ENCODE measurements around the gene OR51E2.

DNA sequence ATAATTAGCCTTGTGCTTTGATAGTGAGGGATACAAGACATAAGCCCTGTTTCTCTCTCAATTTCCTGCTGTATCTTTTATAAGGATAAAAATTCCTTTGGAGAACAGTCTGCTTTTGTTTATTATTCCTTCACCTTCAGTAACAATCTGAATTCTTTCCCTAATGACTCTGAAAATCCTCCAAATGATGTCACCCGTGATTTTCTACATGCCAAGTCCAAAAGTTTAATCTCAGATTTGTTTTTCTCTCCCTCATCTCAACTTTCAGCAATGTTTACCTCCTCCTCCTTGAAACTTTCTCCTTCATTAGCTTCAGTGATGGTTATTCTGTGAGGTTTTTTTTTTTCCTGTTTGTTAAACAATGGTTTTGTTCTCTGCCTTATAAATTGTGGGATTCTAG is 2.2 kb downstream of the OR51E2 start:
- TF ChIP-seq CTCF (IDR thresholded peaks at IDR 0.05): no peak
- no peak for TF ChIP-seq POLR2A (IDR thresholded peaks at IDR 0.05)

Data from uterus (tissue), 2 donors.